Loucy (cell line): ENCODE results near the gene SYT1.

Experiments used
- H2AFZ ChIP-seq: fragments of 200-600 bp; sonication (generic); 2 replicates; pipeline ENCODE4 v1.6.0; 2016; ENCODE audit warnings: antibody characterized with exemption, mild to moderate bottlenecking, low read length, moderate library complexity
- H3F3A ChIP-seq: fragments of 200-600 bp; 2 replicates; pipeline ENCODE4 v1.6.0; 2016; ENCODE audit warnings: antibody characterized with exemption, low read depth, mild to moderate bottlenecking
- H3K27me3 ChIP-seq: fragments of 200-600 bp; sonication (generic); 2 replicates; pipeline ENCODE4 v1.6.1; 2014; ENCODE audit warnings: low read length, mild to moderate bottlenecking; ENCODE audit not compliant: insufficient read depth, poor library complexity, severe bottlenecking
- H3K36me3 ChIP-seq: fragments of 200-600 bp; sonication (generic); 2 replicates; pipeline ENCODE4 v1.6.1; 2016; ENCODE audit warnings: low read length; ENCODE audit not compliant: insufficient read depth
- H3K4me1 ChIP-seq: fragments of 200-600 bp; sonication (generic); 2 replicates; pipeline ENCODE4 v1.5.1; 2014; ENCODE audit warnings: low read length, mild to moderate bottlenecking; ENCODE audit not compliant: insufficient read depth, poor library complexity, severe bottlenecking
- H3K4me2 ChIP-seq: fragments of 200-600 bp; sonication (generic); 2 replicates; pipeline ENCODE4 v1.6.0; 2014; ENCODE audit warnings: antibody characterized with exemption, low read length, low read depth, mild to moderate bottlenecking; ENCODE audit not compliant: poor library complexity, severe bottlenecking
- H3K4me3 ChIP-seq: fragments of 200-600 bp; sonication (generic); 2 replicates; pipeline ENCODE4 v1.5.1; 2014; ENCODE audit warnings: low read length, mild to moderate bottlenecking, mixed read lengths; ENCODE audit not compliant: poor library complexity, severe bottlenecking
- H3K79me2 ChIP-seq: fragments of 200-600 bp; sonication (generic); 2 replicates; pipeline ENCODE4 v1.6.1; 2014; ENCODE audit warnings: low read length; ENCODE audit not compliant: insufficient read depth
- H3K9ac ChIP-seq: fragments of 200-600 bp; sonication (generic); 2 replicates; pipeline ENCODE4 v1.6.0; 2014; ENCODE audit warnings: mild to moderate bottlenecking, low read depth, low read length, moderate library complexity; ENCODE audit not compliant: poor library complexity, severe bottlenecking
- H3K9me2 ChIP-seq: fragments of 200-600 bp; sonication (generic); replicated peaks from 2 replicates; pipeline ENCODE4 v1.6.1; 2016; ENCODE audit warnings: low read depth, low read length, mixed read lengths
- H3K9me3 ChIP-seq: fragments of 200-600 bp; sonication (generic); 2 replicates; pipeline ENCODE4 v1.6.1; 2014; ENCODE audit warnings: mild to moderate bottlenecking, antibody characterized with exemption, low read length, low read depth; ENCODE audit not compliant: insufficient read depth
- H4K20me1 ChIP-seq: fragments of 200-600 bp; sonication (generic); 2 replicates; pipeline ENCODE4 v1.6.0; 2014; ENCODE audit warnings: antibody characterized with exemption, low read length, mild to moderate bottlenecking; ENCODE audit not compliant: insufficient read depth, poor library complexity, severe bottlenecking
- CTCF ChIP-seq: fragments of 200-600 bp; sonication (generic); conservative IDR thresholded peaks from 2 replicates; pipeline ENCODE4 v1.5.1; 2014; ENCODE audit warnings: mild to moderate bottlenecking, antibody characterized with exemption, low read length
- EZH2phosphoT487 ChIP-seq: fragments of 200-600 bp; IDR thresholded peaks from 2 replicates; pipeline ENCODE4 v1.6.1; 2018; ENCODE audit warnings: antibody characterized with exemption, mild to moderate bottlenecking, moderate library complexity, borderline replicate concordance

The SYT1 gene

GRCh38 chr12:79333144-79333543 is 468.6 kb downstream of the SYT1 start:
- Histone ChIP-seq H3K9me3 (no peaks in the 10 kb centered on the region), H3K4me2 (no peak overlapping the region), H3K79me2 (no peaks in the 10 kb centered on the region), H3K4me1 (no peaks in the 10 kb centered on the region), H3K36me3 (no peaks in the 10 kb centered on the region), H2AFZ (no peak overlapping the region), H3K4me3 (no peak overlapping the region), H4K20me1 (no peaks in the 10 kb centered on the region), H3K9me2 (no peaks in the 10 kb centered on the region), H3F3A (no peaks in the 10 kb centered on the region), H3K27me3 (no peaks in the 10 kb centered on the region), H3K9ac (no peak overlapping the region)
- TF ChIP-seq EZH2phosphoT487 (no peak), CTCF (no peak)

- Histone ChIP-seq H3K9me2 (no peaks in the 10 kb centered on the region), H2AFZ (no peak overlapping the region), H3K9me3 (no peaks in the 10 kb centered on the region), H3K9ac (no peak overlapping the region), H3K4me1 (no peaks in the 10 kb centered on the region), H4K20me1 (no peaks in the 10 kb centered on the region), H3K36me3 (no peaks in the 10 kb centered on the region), H3F3A (no peaks in the 10 kb centered on the region), H3K79me2 (no peaks in the 10 kb centered on the region), H3K4me3 (no peak overlapping the region), H3K27me3 (no peaks in the 10 kb centered on the region), H3K4me2 (no peak overlapping the region)
- TF ChIP-seq EZH2phosphoT487 (no peak), CTCF (no peak)
Measured at GRCh38 chr12:79337662-79338290, 473.2 kb downstream of the SYT1 start.

GRCh38 chr12:79344855-79345847 is 480.6 kb downstream of the SYT1 start:
- no peaks in the 10 kb centered on the region for H3K9me3 ChIP-seq
- H3K79me2 ChIP-seq = no peaks in the 10 kb centered on the region
- H3K9ac ChIP-seq = no peak overlapping the region
- no peaks in the 10 kb centered on the region for H3K36me3 ChIP-seq
- H2AFZ ChIP-seq = no peak overlapping the region
- H3K9me2 ChIP-seq = no peaks in the 10 kb centered on the region
- no peaks in the 10 kb centered on the region for H3F3A ChIP-seq
- H3K27me3 ChIP-seq = no peaks in the 10 kb centered on the region
- no peaks in the 10 kb centered on the region for H3K4me1 ChIP-seq
- H4K20me1 ChIP-seq = no peaks in the 10 kb centered on the region
- TF ChIP-seq CTCF (peak; percentile 65), EZH2phosphoT487 (no peak)
- no peak overlapping the region for H3K4me2 ChIP-seq
- H3K4me3 ChIP-seq = no peak overlapping the region
